Astrocyte of the cerebellum (primary cell): Measurements from ENCODE around the gene TOMM6.
A peak's percentile ranks its signal among the peaks of the same experiment; 100 is the strongest.

Source experiments
- DNase-seq: peaks from one replicate; pipeline ENCODE4 v3.0.0-alpha.2; 2011; ENCODE audit warnings: low read depth
- H3K4me3 ChIP-seq: 2 replicates; pipeline ENCODE4 v1.5.1; 2011; ENCODE audit warnings: mild to moderate bottlenecking, low read depth, low read length, moderate library complexity
- CTCF ChIP-seq: IDR thresholded peaks from 2 replicates; pipeline ENCODE4 v1.5.1; 2012; ENCODE audit warnings: low read length, low read depth, moderate library complexity, mild to moderate bottlenecking; ENCODE audit errors: missing control alignments
- in situ Hi-C: cut with HindIII; loops from 2 replicates; pipeline ENCODE4 v1.10.0; 2017; ENCODE audit warnings: low sequenced_read_pairs

The TOMM6 gene

GRCh38 chr6:41787219-41787917 is at the start of gene TOMM6:
Gene TOMM6, plus strand, starts transcription at chr6:41787694. Its CDS starts 4 bp downstream, at chr6:41787698.
- H3K4me3 ChIP-seq, result peak within 1 kb of the TSS; percentile 89
- peak; percentile 75 for TF ChIP-seq CTCF
- peak; percentile 88 for DNase-seq
- in situ Hi-C loops, result loop anchor here (25.0 kb wide), 1 partner anchor 775 kb away; the partner anchor contains the start of gene UBR2

GRCh38 chr6:41739041-41739440 is 48.5 kb upstream of the TOMM6 start:
- TF ChIP-seq CTCF, result no peak
- in situ Hi-C loops, result no loop called here
- H3K4me3 ChIP-seq, result no peak overlapping the region
- DNase-seq, result no peak

GRCh38 chr6:41740366-41741162 is 46.9 kb upstream of the TOMM6 start:
- in situ Hi-C loops, result no loop called here
- DNase-seq, result no peak
- no peak for TF ChIP-seq CTCF
- no peak overlapping the region for H3K4me3 ChIP-seq

- TF ChIP-seq CTCF, result no peak
- in situ Hi-C loops, result no loop called here
- H3K4me3 ChIP-seq, result no peak overlapping the region
- DNase-seq, result no peak
Observed at GRCh38 chr6:41741625-41742490, 45.6 kb upstream of the TOMM6 start.

- no peak overlapping the region for H3K4me3 ChIP-seq
- DNase-seq, result no peak
- in situ Hi-C loops, result no loop called here
- no peak for TF ChIP-seq CTCF
Observed at GRCh38 chr6:41743406-41744235, 43.9 kb upstream of the TOMM6 start.
